H9 (cell line): ENCODE results near the gene DCAF4. TPM values are rescaled to one million over a fixed set of nuclear protein-coding genes. Genes with fewer than 3 reads are reported as not detected.

Experiments
- DNase-seq: peaks from one replicate; pipeline ENCODE4 v3.0.0-alpha.2; 2017
- H2AFZ ChIP-seq: one replicate; pipeline ENCODE4 v1.6.1; 2013; ENCODE audit warnings: mild to moderate bottlenecking, low read length, control low read depth, moderate library complexity
- H2AK5ac ChIP-seq: 2 replicates; pipeline ENCODE4 v1.6.1; 2013; ENCODE audit warnings: low read length, control low read depth, mixed read lengths; ENCODE audit not compliant: insufficient read length
- H2BK120ac ChIP-seq: one replicate; pipeline ENCODE4 v1.6.1; 2013; ENCODE audit warnings: low read depth, mild to moderate bottlenecking, low read length, control low read depth, inconsistent platforms; ENCODE audit not compliant: poor library complexity, severe bottlenecking
- H2BK12ac ChIP-seq: 2 replicates; pipeline ENCODE4 v1.6.1; 2013; ENCODE audit warnings: low read length, control low read depth, mixed read lengths, low read depth; ENCODE audit not compliant: insufficient read length
- H2BK15ac ChIP-seq: 2 replicates; pipeline ENCODE4 v1.6.1; 2013; ENCODE audit warnings: low read depth, low read length, control low read depth
- H2BK20ac ChIP-seq: one replicate; pipeline ENCODE4 v1.6.1; 2013; ENCODE audit warnings: low read depth, mild to moderate bottlenecking, low read length, control low read depth, inconsistent platforms; ENCODE audit not compliant: poor library complexity, severe bottlenecking
- H2BK5ac ChIP-seq: 2 replicates; pipeline ENCODE4 v1.6.1; 2013; ENCODE audit warnings: low read length, control low read depth, mixed read lengths; ENCODE audit not compliant: insufficient read length
- H3K14ac ChIP-seq: 2 replicates; pipeline ENCODE4 v1.6.1; 2013; ENCODE audit warnings: low read length, control low read depth; ENCODE audit not compliant: insufficient read depth
- H3K18ac ChIP-seq: 2 replicates; pipeline ENCODE4 v1.6.1; 2013; ENCODE audit warnings: low read depth, mild to moderate bottlenecking, mixed read lengths, low read length, control low read depth; ENCODE audit not compliant: insufficient read length
- H3K23ac ChIP-seq: 2 replicates; pipeline ENCODE4 v1.6.1; 2013; ENCODE audit warnings: low read length, control low read depth, mixed read lengths, low read depth; ENCODE audit not compliant: insufficient read length
- H3K23me2 ChIP-seq: 2 replicates; pipeline ENCODE4 v1.6.1; 2013; ENCODE audit warnings: low read depth, mild to moderate bottlenecking, mixed read lengths, low read length, control low read depth; ENCODE audit not compliant: insufficient read length, poor library complexity, severe bottlenecking
- H3K27ac ChIP-seq: 2 replicates; pipeline ENCODE4 v1.5.1; 2013; ENCODE audit warnings: low read length, control low read depth, mixed read lengths, low read depth; ENCODE audit not compliant: insufficient read length
- H3K27me3 ChIP-seq: 2 replicates; pipeline ENCODE4 v1.6.1; 2013; ENCODE audit warnings: low read length, control low read depth, inconsistent platforms; ENCODE audit not compliant: insufficient read depth
- H3K4ac ChIP-seq: 2 replicates; pipeline ENCODE4 v1.6.1; 2013; ENCODE audit warnings: low read depth, mild to moderate bottlenecking, control low read depth, inconsistent platforms, low read length, moderate library complexity
- H3K4me1 ChIP-seq: 2 replicates; pipeline ENCODE4 v1.6.1; 2013; ENCODE audit warnings: low read length, control low read depth, inconsistent platforms; ENCODE audit not compliant: insufficient read depth
- H3K4me2 ChIP-seq: 2 replicates; pipeline ENCODE4 v1.6.1; 2013; ENCODE audit warnings: low read length, control low read depth, mixed read lengths; ENCODE audit not compliant: insufficient read length, insufficient read depth
- H3K56ac ChIP-seq: 2 replicates; pipeline ENCODE4 v1.6.1; 2013; ENCODE audit warnings: low read depth, mild to moderate bottlenecking, mixed read lengths, low read length, control low read depth; ENCODE audit not compliant: insufficient read length
- H3K79me1 ChIP-seq: 2 replicates; pipeline ENCODE4 v1.6.1; 2013; ENCODE audit warnings: low read depth, mild to moderate bottlenecking, moderate library complexity, low read length, control low read depth, inconsistent platforms; ENCODE audit not compliant: insufficient read depth, poor library complexity, severe bottlenecking
- H3K79me2 ChIP-seq: 2 replicates; pipeline ENCODE4 v1.6.1; 2013; ENCODE audit warnings: low read length, control low read depth, inconsistent platforms; ENCODE audit not compliant: insufficient read depth
- H3K9ac ChIP-seq: 2 replicates; pipeline ENCODE4 v1.6.1; 2013; ENCODE audit warnings: low read length, control low read depth, mixed read lengths; ENCODE audit not compliant: insufficient read length; ENCODE audit errors: extremely low read depth
- H3K9me3 ChIP-seq: one replicate; pipeline ENCODE4 v1.6.1; 2013; ENCODE audit warnings: low read depth, low read length, inconsistent platforms; ENCODE audit not compliant: control insufficient read depth
- H3T11ph ChIP-seq: one replicate; pipeline ENCODE4 v1.6.1; 2013; ENCODE audit warnings: mild to moderate bottlenecking, low read length, control low read depth, inconsistent platforms
- H4K20me1 ChIP-seq: one replicate; pipeline ENCODE4 v1.6.1; 2013; ENCODE audit not compliant: control insufficient read depth, insufficient read length, insufficient read depth
- H4K5ac ChIP-seq: 2 replicates; pipeline ENCODE4 v1.6.1; 2013; ENCODE audit warnings: low read depth, mild to moderate bottlenecking, mixed read lengths, low read length, control low read depth; ENCODE audit not compliant: insufficient read length
- H4K8ac ChIP-seq: replicated peaks from 2 replicates; pipeline ENCODE4 v1.6.1; 2013; ENCODE audit warnings: low read length, control low read depth, mixed read lengths, low read depth; ENCODE audit not compliant: insufficient read length
- H4K91ac ChIP-seq: 2 replicates; pipeline ENCODE4 v1.6.1; 2013; ENCODE audit warnings: low read depth, mild to moderate bottlenecking, moderate library complexity, mixed read lengths, low read length, control low read depth; ENCODE audit not compliant: insufficient read length
- H3K27ac Mint-ChIP-seq, 3 experiments: 2 replicates in 2 of 3; 3 replicates in 1 of 3; pipeline ENCODE4 v1.8.0; 2020 to 2021; ENCODE audit warnings: mixed read lengths in 3 of 3, mild to moderate bottlenecking in 1 of 3, moderate library complexity in 1 of 3
- H3K27me3 Mint-ChIP-seq: 2 replicates; pipeline ENCODE4 v1.8.0; 2021; ENCODE audit warnings: low read depth, mild to moderate bottlenecking, moderate library complexity, mixed read lengths
- H3K36me3 Mint-ChIP-seq, 3 experiments: 2 replicates in 2 of 3; 3 replicates in 1 of 3; pipeline ENCODE4 v1.8.0; 2020 to 2021; ENCODE audit warnings: low read depth in 3 of 3, mixed read lengths in 3 of 3; ENCODE audit not compliant: insufficient read depth in 1 of 3
- H3K4me1 Mint-ChIP-seq, 2 experiments: 2 replicates each; pipeline ENCODE4 v1.8.0; 2020; ENCODE audit warnings: mixed read lengths in 2 of 2
- H3K4me3 Mint-ChIP-seq, 2 experiments: 2 replicates in 1 of 2; 3 replicates in 1 of 2; pipeline ENCODE4 v1.8.0; 2020 to 2021; ENCODE audit warnings: mild to moderate bottlenecking in 2 of 2, mixed read lengths in 2 of 2, moderate library complexity in 1 of 2
- H3K9me3 Mint-ChIP-seq, 2 experiments: 2 replicates in 1 of 2; 3 replicates in 1 of 2; pipeline ENCODE4 v1.8.0; 2020; ENCODE audit warnings: mild to moderate bottlenecking in 2 of 2, mixed read lengths in 2 of 2, moderate library complexity in 1 of 2
- WGBS: extraction: QIAGEN DNeasy Blood & Tissue Kit; methylation state at CpG from one replicate; pipeline ENCODE4 v1.1.7; 2013; ENCODE audit warnings: missing lambda C conversion rate, low lambda C conversion rate, mixed read lengths; ENCODE audit not compliant: insufficient read length; ENCODE audit errors: extremely low coverage; 5-methylcytosine and 5-hydroxymethylcytosine counted together
- total RNA-seq: library from RNA; stranded (reverse); gene quantifications from 2 replicates; pipeline ENCODE4 v1.2.1, GENCODE V29; 2021
- TF ChIP-seq, protein P1 (sequence below): fragments of 200-600 bp; sonication (generic); conservative IDR thresholded peaks from 3 replicates; pipeline ENCODE4 v1.8.0; 2021; ENCODE audit warnings: antibody characterized with exemption, mild to moderate bottlenecking

The DCAF4 gene
- total RNA-seq, 1 experiment from 2014 or later = 32.0 TPM

DNA sequence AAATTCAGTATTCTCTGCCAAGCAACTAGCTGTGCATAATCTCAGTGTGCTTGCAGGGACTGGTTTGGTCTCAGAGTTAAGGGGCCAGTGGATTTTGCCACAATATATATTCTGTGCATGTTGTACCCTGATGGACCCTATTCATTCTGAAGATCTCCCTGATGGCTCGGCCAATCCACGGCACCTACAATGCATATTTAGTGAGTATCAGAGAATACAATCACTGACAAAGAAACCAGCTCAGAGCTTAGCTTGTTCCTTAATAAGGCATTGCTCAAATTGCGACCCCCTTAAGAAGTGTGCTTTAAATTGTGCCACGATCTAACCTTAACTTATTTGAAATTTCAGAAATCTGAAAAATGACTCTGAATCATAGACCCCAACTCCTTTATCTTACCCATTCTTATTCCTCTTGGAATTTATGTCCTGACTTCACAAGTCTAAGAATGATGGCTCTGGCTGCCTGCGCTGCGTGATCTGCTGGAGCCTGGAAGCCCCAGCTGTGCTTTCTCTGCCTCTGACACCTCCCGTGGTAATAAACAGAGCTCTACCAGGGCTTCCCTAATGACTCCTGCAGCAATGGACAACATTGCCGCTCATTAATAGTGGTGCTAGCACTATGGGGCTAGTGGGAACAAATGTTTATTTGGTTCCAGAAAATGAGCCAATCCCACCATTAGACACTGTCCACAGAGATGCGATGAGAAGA, 9.0 kb upstream of the DCAF4 start:
- H3K27ac Mint-ChIP-seq = no peak overlapping the region
- H3K27me3 Mint-ChIP-seq = peaks cover 16% of the 10 kb centered on the region
- no peak overlapping the region for H3K27ac ChIP-seq
- H3K4ac ChIP-seq = no peak overlapping the region
- no peaks in the 10 kb centered on the region for H3K4me1 Mint-ChIP-seq
- no CpG with 5 or more reads among the region's 9 CpGs for WGBS
- no peak overlapping the region for H3K9ac ChIP-seq
- no peak overlapping the region for H2BK20ac ChIP-seq
- no peaks in the 10 kb centered on the region for H4K20me1 ChIP-seq
- no peak overlapping the region for H4K8ac ChIP-seq
- no peak for DNase-seq
- H2AFZ ChIP-seq = no peak overlapping the region
- H3K79me1 ChIP-seq = no peaks in the 10 kb centered on the region
- no peak overlapping the region for H3K4me3 Mint-ChIP-seq
- no peak overlapping the region for H4K91ac ChIP-seq
- no peak overlapping the region for H2AK5ac ChIP-seq
- H3K4me2 ChIP-seq = no peak overlapping the region
- H3K4me1 ChIP-seq = no peaks in the 10 kb centered on the region
- H3K79me2 ChIP-seq = no peaks in the 10 kb centered on the region
- no peak overlapping the region for H4K5ac ChIP-seq
- no peak overlapping the region for H2BK5ac ChIP-seq
- H3K36me3 Mint-ChIP-seq = no peaks in the 10 kb centered on the region
- no peak overlapping the region for H2BK15ac ChIP-seq
- H3T11ph ChIP-seq = no peak overlapping the region
- H3K14ac ChIP-seq = no peak overlapping the region
- no peak overlapping the region for H2BK12ac ChIP-seq
- TF ChIP-seq, protein P1, sequence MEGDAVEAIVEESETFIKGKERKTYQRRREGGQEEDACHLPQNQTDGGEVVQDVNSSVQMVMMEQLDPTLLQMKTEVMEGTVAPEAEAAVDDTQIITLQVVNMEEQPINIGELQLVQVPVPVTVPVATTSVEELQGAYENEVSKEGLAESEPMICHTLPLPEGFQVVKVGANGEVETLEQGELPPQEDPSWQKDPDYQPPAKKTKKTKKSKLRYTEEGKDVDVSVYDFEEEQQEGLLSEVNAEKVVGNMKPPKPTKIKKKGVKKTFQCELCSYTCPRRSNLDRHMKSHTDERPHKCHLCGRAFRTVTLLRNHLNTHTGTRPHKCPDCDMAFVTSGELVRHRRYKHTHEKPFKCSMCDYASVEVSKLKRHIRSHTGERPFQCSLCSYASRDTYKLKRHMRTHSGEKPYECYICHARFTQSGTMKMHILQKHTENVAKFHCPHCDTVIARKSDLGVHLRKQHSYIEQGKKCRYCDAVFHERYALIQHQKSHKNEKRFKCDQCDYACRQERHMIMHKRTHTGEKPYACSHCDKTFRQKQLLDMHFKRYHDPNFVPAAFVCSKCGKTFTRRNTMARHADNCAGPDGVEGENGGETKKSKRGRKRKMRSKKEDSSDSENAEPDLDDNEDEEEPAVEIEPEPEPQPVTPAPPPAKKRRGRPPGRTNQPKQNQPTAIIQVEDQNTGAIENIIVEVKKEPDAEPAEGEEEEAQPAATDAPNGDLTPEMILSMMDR = no peak
- no peak overlapping the region for H2BK120ac ChIP-seq
- no peaks in the 10 kb centered on the region for H3K9me3 Mint-ChIP-seq
- H3K18ac ChIP-seq = no peak overlapping the region
- H3K27me3 ChIP-seq = no peaks in the 10 kb centered on the region
- no peak overlapping the region for H3K56ac ChIP-seq
- no peaks in the 10 kb centered on the region for H3K9me3 ChIP-seq
- no peaks in the 10 kb centered on the region for H3K23me2 ChIP-seq
- no peak overlapping the region for H3K23ac ChIP-seq
